A549 (cell line): ENCODE data around the gene WDR82. TPM values are rescaled to one million over a fixed set of nuclear protein-coding genes. Genes with fewer than 3 reads are reported as not detected.

Experiments used
- ATAC-seq, 2 experiments: fragments of 200-7000 bp in 1 of 2; fragments of >200 bp in 1 of 2; cut with Nextera tagmentation in 1 of 2; cut with Tn5 transposase in 1 of 2; 3 replicates each; pipeline versions ENCODE4 v1.8.0 to v1.9.1; 2018 to 2020; ENCODE audit warnings: mild to moderate bottlenecking in 1 of 2, moderate library complexity in 1 of 2
- CTCF ChIA-PET: fragments of 300-600 bp; sonication (Branson Sonifier 250); formaldehyde crosslinking; extraction: SDS; loops from one replicate; lab custom pipeline; 2021; ENCODE audit warnings: antibody characterized with exemption, inconsistent platforms; lab: Yijun Ruan, JAX
- POLR2A ChIA-PET: fragments of 350-600 bp; formaldehyde crosslinking; extraction: SDS; loops from one replicate; lab custom pipeline; 2021; ENCODE audit warnings: antibody characterized with exemption, inconsistent platforms; lab: Yijun Ruan, JAX
- DNase-seq, 2 experiments: peaks; one replicate each; pipeline versions ENCODE4 v3.0.0 to v3.0.0-alpha.2; 2011 to 2016; ENCODE audit warnings: low read depth in 1 of 2, low spot score in 1 of 2
- FAIRE-seq: peaks from 2 replicates; lab custom pipeline; 2011; peaks lifted over from hg19 to GRCh38; lab: Jason Lieb, UNC
- H3K27ac ChIP-seq, 2 experiments: fragments of >200 bp; sonication (Bioruptor Twin); formaldehyde crosslinking; 3 replicates each; pipeline ENCODE4 v1.5.1; 2016 to 2017
- H3K4me1 ChIP-seq: fragments of >200 bp; sonication (Bioruptor Twin); formaldehyde crosslinking; 3 replicates; pipeline ENCODE4 v1.6.1; 2016
- H3K4me2 ChIP-seq: fragments of >200 bp; sonication (Bioruptor Twin); formaldehyde crosslinking; 3 replicates; pipeline ENCODE4 v1.6.1; 2016
- H3K4me3 ChIP-seq: fragments of >200 bp; sonication (Bioruptor Twin); formaldehyde crosslinking; 3 replicates; pipeline ENCODE4 v1.5.1; 2016
- H3K9me3 ChIP-seq: fragments of >200 bp; sonication (Bioruptor Twin); formaldehyde crosslinking; 3 replicates; pipeline ENCODE4 v1.6.1; 2016
- BCL3 ChIP-seq: fragments of >200 bp; sonication (Bioruptor Twin); formaldehyde crosslinking; IDR thresholded peaks from 3 replicates; pipeline ENCODE4 v1.6.1; 2016
- CEBPB ChIP-seq, 2 experiments: fragments of >200 bp in 1 of 2; sonication (Bioruptor Twin) in 1 of 2; formaldehyde crosslinking in 1 of 2; IDR thresholded peaks; 2 replicates each; pipeline ENCODE4 v1.6.1; 2012 to 2016
- CHD2 ChIP-seq: fragments of 150-350 bp; IDR thresholded peaks from 2 replicates; pipeline ENCODE4 v1.6.1; 2014; ENCODE audit warnings: low read length; ENCODE audit not compliant: partially characterized antibody
- CHD4 ChIP-seq: fragments of 200-600 bp; sonication (generic); IDR thresholded peaks from 2 replicates; pipeline ENCODE4 v1.6.1; 2016; ENCODE audit warnings: antibody characterized with exemption, mild to moderate bottlenecking, borderline replicate concordance
- E2F6 ChIP-seq: IDR thresholded peaks from 2 replicates; pipeline ENCODE4 v1.6.1; 2012; ENCODE audit warnings: low read depth, borderline replicate concordance
- ELK1 ChIP-seq: fragments of 150-350 bp; IDR thresholded peaks from 2 replicates; pipeline ENCODE4 v1.6.1; 2014; ENCODE audit warnings: low read depth, mild to moderate bottlenecking, low read length
- ESRRA ChIP-seq: fragments of 150-350 bp; IDR thresholded peaks from 2 replicates; pipeline ENCODE4 v1.6.1; 2014; ENCODE audit warnings: mild to moderate bottlenecking, low read length, borderline replicate concordance
- FOXS1 ChIP-seq: fragments of 250-450 bp; sonication (Bioruptor Pico); IDR thresholded peaks from 2 replicates; pipeline ENCODE4 v1.5.0; 2020; ENCODE audit warnings: mild to moderate bottlenecking, moderate library complexity
- HDAC2 ChIP-seq: fragments of 200-600 bp; sonication (generic); IDR thresholded peaks from 2 replicates; pipeline ENCODE4 v1.6.1; 2016
- HES2 ChIP-seq: fragments of >200 bp; sonication (Bioruptor Twin); formaldehyde crosslinking; IDR thresholded peaks from 2 replicates; pipeline ENCODE4 v1.6.1; 2016
- HEYL ChIP-seq: fragments of 250-450 bp; sonication (Bioruptor Pico); IDR thresholded peaks from 2 replicates; pipeline ENCODE4 v1.8.0; 2021; ENCODE audit warnings: mild to moderate bottlenecking, moderate library complexity
- HOXB13 ChIP-seq: fragments of 250-450 bp; sonication (Bioruptor Pico); IDR thresholded peaks from 2 replicates; pipeline ENCODE4 v1.5.0; 2020; ENCODE audit warnings: low read depth, mild to moderate bottlenecking, moderate library complexity
- JUN ChIP-seq, 2 experiments: fragments of >200 bp; sonication (Bioruptor Twin); formaldehyde crosslinking; IDR thresholded peaks; 2 replicates in 1 of 2; 3 replicates in 1 of 2; pipeline ENCODE4 v1.6.1; 2016 to 2017
- KDM5A ChIP-seq: fragments of 200-600 bp; sonication (generic); IDR thresholded peaks from 2 replicates; pipeline ENCODE4 v1.6.1; 2016; ENCODE audit warnings: antibody characterized with exemption, mild to moderate bottlenecking
- MYC ChIP-seq: IDR thresholded peaks from 2 replicates; pipeline ENCODE4 v1.6.1; 2012; ENCODE audit warnings: mild to moderate bottlenecking, inconsistent platforms, low read length, improper control_type of control experiment, borderline replicate concordance
- NFE2L2 ChIP-seq: fragments of 150-350 bp; conservative IDR thresholded peaks from 2 replicates; pipeline ENCODE4 v1.6.1; 2014; ENCODE audit warnings: low read length
- NR3C1 ChIP-seq: fragments of >200 bp; sonication (Bioruptor Twin); formaldehyde crosslinking; IDR thresholded peaks from 3 replicates; pipeline ENCODE4 v1.6.1; 2017
- PBX3 ChIP-seq: IDR thresholded peaks from 2 replicates; pipeline ENCODE4 v1.6.1; 2012
- POLR2AphosphoS2 ChIP-seq: conservative IDR thresholded peaks from 2 replicates; pipeline ENCODE4 v1.6.1; 2012; ENCODE audit warnings: low read length, improper control_type of control experiment, inconsistent platforms
- RNF2 ChIP-seq: fragments of 200-600 bp; sonication (generic); IDR thresholded peaks from 2 replicates; pipeline ENCODE4 v1.6.1; 2016; ENCODE audit warnings: low read depth, mild to moderate bottlenecking, antibody characterized with exemption, moderate library complexity, borderline replicate concordance
- SMC3 ChIP-seq: fragments of >200 bp; sonication (Bioruptor Twin); formaldehyde crosslinking; IDR thresholded peaks from 3 replicates; pipeline ENCODE4 v1.6.1; 2018; ENCODE audit warnings: inconsistent platforms
- TFCP2L1 ChIP-seq: fragments of 250-450 bp; sonication (Bioruptor Pico); IDR thresholded peaks from 2 replicates; pipeline ENCODE4 v1.5.0; 2021; ENCODE audit warnings: mild to moderate bottlenecking
- TP53 ChIP-seq: fragments of 250-450 bp; sonication (Bioruptor Pico); IDR thresholded peaks from 2 replicates; pipeline ENCODE4 v1.5.0; 2021; ENCODE audit warnings: mild to moderate bottlenecking, moderate library complexity
- USF2 ChIP-seq: fragments of 450-650 bp; IDR thresholded peaks from 2 replicates; pipeline ENCODE4 v1.6.1; 2014; ENCODE audit warnings: antibody characterized with exemption
- ZC3H11A ChIP-seq: fragments of 450-650 bp; IDR thresholded peaks from 2 replicates; pipeline ENCODE4 v1.6.1; 2014; ENCODE audit warnings: antibody characterized with exemption, mild to moderate bottlenecking
- ZNF302 ChIP-seq: fragments of 250-450 bp; sonication (Bioruptor Pico); IDR thresholded peaks from 2 replicates; pipeline ENCODE4 v1.9.0; 2021; ENCODE audit warnings: inconsistent platforms, mild to moderate bottlenecking, moderate library complexity
- WGBS: methylation state at CpG from one replicate; pipeline ENCODE4 v1.1.6; 2017; ENCODE audit errors: missing lambda C conversion rate; 5-methylcytosine and 5-hydroxymethylcytosine counted together
- polyA plus RNA-seq, 4 experiments: library from polyadenylated mRNA; depleted of rRNA in 3 of 4; stranded (reverse); fragments of >200 nt; fragmentation: RNase III in 1 of 4; extraction: RNeasy Plus Mini Kit Qiagen cat#74134 plus additional on column Dnase treatment in 1 of 4; gene quantifications; 2 replicates in 3 of 4; 3 replicates in 1 of 4; pipeline ENCODE4 v1.2.3, GENCODE V29; 2011 to 2017

Gene WDR82
- polyA plus RNA-seq, 2 of the 4 experiments (the other 2 are of a cell fraction), result 50.6 to 52.7 TPM

- Histone ChIP-seq H3K4me3 (no peak overlapping the region), H3K4me1 (no peaks in the 10 kb centered on the region), H3K27ac (no peak overlapping the region), H3K9me3 (no peaks in the 10 kb centered on the region), H3K4me2 (no peak overlapping the region)
- ChIA-PET POLR2A (no interaction called here), CTCF (interaction anchor here (1.2 kb wide), 1 partner anchor 12 kb away, joined by 3 read pairs; no protein-coding TSS in a partner anchor)
- TF ChIP-seq TP53 (CRISPR knock-in tag) (no peak), CHD2 (no peak), NFE2L2 (no peak), BCL3 (no peak), FOXS1 (CRISPR knock-in tag) (no peak), KDM5A (no peak), ZNF302 (CRISPR knock-in tag) (no peak), MYC (no peak), CHD4 (no peak), HOXB13 (CRISPR knock-in tag) (no peak), ZC3H11A (no peak), JUN (IDR thresholded peaks at IDR 0.05) (no peak), SMC3 (no peak), POLR2AphosphoS2 (no peak), ELK1 (no peak), TFCP2L1 (no peak), ESRRA (no peak)
- 99% methylated on average over 6 of the region's 6 CpGs for WGBS
- ATAC-seq (no peak), FAIRE-seq (no peak), DNase-seq (no peak)
Observed at GRCh38 chr3:52265387-52265786, 13.1 kb downstream of the WDR82 start.

GRCh38 chr3:52262447-52262846 is 16.0 kb downstream of the WDR82 start:
- no peak for DNase-seq
- CTCF ChIA-PET, result interaction anchor here (1.3 kb wide), 1 partner anchor 15 kb away, joined by 3 read pairs; no protein-coding TSS in a partner anchor
- no peak for FAIRE-seq
- TF ChIP-seq E2F6 (no peak), HEYL (CRISPR knock-in tag) (no peak), ZNF302 (CRISPR knock-in tag) (no peak), HES2 (no peak), CHD2 (no peak), ESRRA (no peak), HOXB13 (CRISPR knock-in tag) (no peak), USF2 (no peak), ELK1 (no peak), PBX3 (no peak), CEBPB (IDR thresholded peaks at IDR 0.05) (no peak), HDAC2 (no peak), NR3C1 (no peak), RNF2 (no peak), TFCP2L1 (no peak)
- no peak overlapping the region for H3K4me3 ChIP-seq
- POLR2A ChIA-PET, result no interaction called here
- no peak overlapping the region for H3K27ac ChIP-seq
- H3K9me3 ChIP-seq, result no peaks in the 10 kb centered on the region
- no peaks in the 10 kb centered on the region for H3K4me1 ChIP-seq
- H3K4me2 ChIP-seq, result no peak overlapping the region
- no peak for ATAC-seq
